ENCODE results near the gene N4BP2. TPM values are rescaled to one million over a fixed set of nuclear protein-coding genes. Genes with fewer than 3 reads are reported as not detected.
"Not testable (repeated sequence)": the region's sequence is repeated elsewhere in the genome, so short reads cannot be mapped to it uniquely, and the experiment has no call there.

Gene N4BP2
- total and polyA plus RNA-seq, 2 of the 8 experiments (the other 6 are each of a cell fraction or from before 2014, with no cell fraction given) = 4.4 to 44.7 TPM

- TF ChIP-seq ATF3 (IDR thresholded peaks at IDR 0.05; ENCODE audit: insufficient read depth, low read depth, low read length) = no peak
Observed at GRCh38 chr4:40134206-40134917, 77.7 kb downstream of the N4BP2 start (continued).

GRCh38 chr4:40136202-40136601, 79.6 kb downstream of the N4BP2 start:
- DNase-seq (ENCODE audit: low read depth in 1 of 2, low spot score in 2 of 2); H3K18ac ChIP-seq (ENCODE audit: extremely low read depth, low read length); H3K23ac ChIP-seq (ENCODE audit: insufficient read length); H3K23me2 ChIP-seq (ENCODE audit: low read depth, low read length); H2AK5ac ChIP-seq (ENCODE audit: low read depth, low read length); H2BK120ac ChIP-seq (replicated peaks; ENCODE audit: low read depth, low read length); FAIRE-seq; H3K79me2 ChIP-seq (ENCODE audit: control insufficient read depth in 1 of 2, insufficient read depth in 2 of 2, low read length in 2 of 2); H3K9ac ChIP-seq (replicated peaks in 1 of 4; ENCODE audit: extremely low read depth in 1 of 4, low read depth in 3 of 4, low read length in 3 of 4); H4K8ac ChIP-seq (ENCODE audit: extremely low read depth, insufficient read depth, low read length); H3K14ac ChIP-seq (ENCODE audit: insufficient read length); H3K79me1 ChIP-seq (ENCODE audit: low read depth, low read length); H2BK5ac ChIP-seq (ENCODE audit: low read depth, low read length); H2BK12ac ChIP-seq (ENCODE audit: low read depth, low read length); H4K20me1 ChIP-seq (replicated peaks in 1 of 2; ENCODE audit: control insufficient read depth in 1 of 2, insufficient read depth in 2 of 2, low read length in 2 of 2); H3K4ac ChIP-seq (replicated peaks; ENCODE audit: insufficient read length, low read depth, low read length); H3K56ac ChIP-seq (replicated peaks; ENCODE audit: insufficient read length, low read depth, low read length); H3K4me1 ChIP-seq (replicated peaks in 1 of 4; ENCODE audit: control insufficient read depth in 3 of 4, insufficient read depth in 4 of 4, low read length in 3 of 4); H3K4me2 ChIP-seq (ENCODE audit: insufficient read depth in 1 of 2, low read depth in 2 of 2, low read length in 2 of 2); H3K4me3 ChIP-seq (ENCODE audit: extremely low read depth in 1 of 4, insufficient read depth in 2 of 4, low read depth in 3 of 4, low read length in 4 of 4); H4K5ac ChIP-seq (ENCODE audit: insufficient read length, low read depth, low read length); H3K9me3 ChIP-seq (ENCODE audit: insufficient read depth in 2 of 2, low read depth in 1 of 2, low read length in 1 of 2); POLR2A ChIA-PET (ENCODE audit: partially characterized antibody); H4K91ac ChIP-seq (replicated peaks; ENCODE audit: insufficient read length, low read length); H3K27ac ChIP-seq (ENCODE audit: low read depth, low read length); H3K27me3 ChIP-seq (replicated peaks in 1 of 4; ENCODE audit: control insufficient read depth in 3 of 4, extremely low read depth in 1 of 4, insufficient read depth in 3 of 4, low read length in 3 of 4); H2BK20ac ChIP-seq (ENCODE audit: low read length); H2AFZ ChIP-seq (ENCODE audit: low read length); H2BK15ac ChIP-seq (ENCODE audit: low read length): not testable (repeated sequence)
- H3K36me3 ChIP-seq (ENCODE audit: control insufficient read depth in 2 of 4, insufficient read depth in 4 of 4, low read length in 3 of 4) = peaks cover 0 to 31% (median 10%) of the 10 kb centered on the region in 4 experiments; a peak in 2 of 8 replicates
- CTCF ChIA-PET (ENCODE audit: partially characterized antibody) = interaction anchor here (0.5 to 1.4 kb wide), 3 partner anchors 13 to 24 kb away, joined by 3 to 5 read pairs (median 4); no protein-coding TSS in a partner anchor
- WGBS, 2 experiments (ENCODE audit: extremely low coverage in 1 of 2, insufficient coverage in 1 of 2, insufficient read length in 1 of 2, insufficient replicate concordance in 2 of 2, low coverage in 1 of 2, low lambda C conversion rate in 2 of 2, missing lambda C conversion rate in 1 of 2) = 94% methylated on average over 9 of the region's 9 CpGs; no CpG with 5 or more reads in 1 of the 2 experiments
